MV-4-11 (cell line): ENCODE measurements around the gene AK1.
A peak's percentile ranks its signal among the peaks of the same experiment; 100 is the strongest.

Experiments used
- DNase-seq: peaks from one replicate; lab custom pipeline; 2025; lab: John Stamatoyannopoulos, UW

The AK1 gene

GRCh38 chr9:127867356-127868277, 9.9 kb downstream of the AK1 start:
- no peak for DNase-seq

GRCh38 chr9:127866535-127866934, 10.9 kb downstream of the AK1 start:
- DNase-seq: no peak

- no peak for DNase-seq
Measured at GRCh38 chr9:127865645-127866464, 11.6 kb downstream of the AK1 start.

GRCh38 chr9:127863191-127863621, 14.3 kb downstream of the AK1 start:
- DNase-seq: no peak

- DNase-seq: peak; percentile 84
Measured at GRCh38 chr9:127862075-127863011, 15.1 kb downstream of the AK1 start.

DNA sequence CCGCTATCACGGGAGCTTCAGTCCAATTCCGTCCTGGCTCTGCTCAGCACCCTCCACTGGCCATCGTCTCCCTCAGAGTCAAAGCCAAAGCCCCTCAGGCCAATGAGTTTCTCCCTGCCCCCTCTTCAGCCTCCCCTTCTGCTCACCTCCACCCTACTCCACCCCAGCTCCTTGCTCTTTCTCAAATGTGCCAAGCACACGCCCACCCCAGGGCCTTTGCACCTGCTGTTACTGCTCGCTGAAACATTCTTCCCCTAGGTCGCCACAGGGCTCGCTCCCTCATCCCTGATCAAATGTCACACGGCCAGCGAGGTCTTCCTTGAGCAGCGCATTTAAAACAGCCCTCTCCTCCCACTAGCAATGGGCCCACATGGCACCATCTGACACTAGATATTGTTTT, 16.7 kb downstream of the AK1 start:
- DNase-seq: no peak

- DNase-seq: no peak
Measured at GRCh38 chr9:127860260-127860659, 17.2 kb downstream of the AK1 start.

GRCh38 chr9:127858041-127858512, 19.4 kb downstream of the AK1 start:
- no peak for DNase-seq

DNA sequence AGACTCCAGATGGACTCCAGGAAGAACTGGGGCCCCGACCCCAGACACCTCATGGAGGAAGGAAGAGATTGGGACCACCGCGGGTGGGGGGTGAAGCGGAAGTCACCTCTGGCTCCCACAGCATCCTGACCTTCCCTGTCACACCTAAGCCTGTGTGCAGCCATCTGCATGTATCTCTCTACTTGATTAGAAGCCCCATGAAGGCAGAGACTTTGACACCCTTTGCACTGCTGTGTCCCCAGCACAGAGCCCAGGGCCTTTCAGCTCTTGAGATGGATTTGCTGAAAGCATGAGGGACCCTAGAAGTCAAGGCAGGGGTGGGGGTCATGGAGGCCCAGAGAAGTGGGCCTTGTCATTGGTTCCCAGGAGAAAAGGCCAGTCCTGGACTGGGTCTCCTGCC, 20.2 kb downstream of the AK1 start:
- DNase-seq: no peak

DNA sequence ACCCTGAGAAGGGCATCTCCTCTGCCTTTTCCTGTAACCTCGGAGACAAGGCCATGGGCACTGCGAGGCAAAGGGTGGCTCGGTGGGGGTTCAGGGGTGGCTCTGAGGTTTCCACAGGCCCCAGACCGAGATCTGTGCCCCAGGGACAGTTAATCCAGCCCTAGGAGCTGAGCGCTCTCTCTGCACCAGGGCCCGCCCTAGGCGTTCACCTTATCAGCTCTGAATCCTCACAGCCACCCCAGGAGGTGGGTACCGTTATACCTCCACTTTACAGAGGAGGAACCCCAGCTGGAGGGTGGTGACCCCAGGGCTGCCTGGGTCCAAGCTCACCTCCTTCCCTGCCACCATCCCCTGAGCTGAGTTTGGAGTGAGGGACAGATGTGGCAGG, 20.8 kb downstream of the AK1 start:
- no peak for DNase-seq

DNA sequence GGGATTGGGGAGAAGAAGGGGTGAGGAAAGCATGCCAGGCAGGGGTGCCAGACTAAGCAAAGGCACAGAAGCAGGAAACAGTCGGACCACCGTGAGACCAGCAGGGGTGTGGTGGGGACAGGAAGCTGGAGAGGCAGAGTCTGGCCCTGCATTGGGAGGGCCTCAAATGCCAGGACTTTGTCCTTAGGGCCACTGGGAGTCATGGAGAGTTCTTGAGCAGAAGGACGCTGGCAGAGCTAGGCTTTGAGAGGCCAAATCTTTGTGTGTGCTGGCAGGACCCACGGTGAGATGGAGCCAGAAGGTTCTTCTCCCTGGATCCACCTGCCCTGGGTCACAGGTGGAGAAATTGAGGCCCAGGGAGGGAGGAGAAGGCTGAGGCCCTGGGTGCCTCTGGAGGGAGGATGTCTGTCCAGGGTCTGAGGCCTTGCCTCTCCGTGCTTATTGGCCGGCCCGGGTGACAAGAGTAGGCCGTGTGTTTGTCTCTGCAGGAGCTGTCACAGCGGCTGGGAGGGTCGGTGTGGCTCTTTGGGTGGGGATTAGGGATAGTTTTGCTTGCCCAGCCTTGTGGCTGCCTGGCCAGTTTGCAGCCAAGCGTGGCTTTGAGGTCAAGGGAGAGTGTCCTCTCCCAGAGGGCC, 21.3 kb downstream of the AK1 start:
- DNase-seq: no peak

GRCh38 chr9:127855522-127855921, 22.0 kb downstream of the AK1 start:
- DNase-seq: no peak

DNA sequence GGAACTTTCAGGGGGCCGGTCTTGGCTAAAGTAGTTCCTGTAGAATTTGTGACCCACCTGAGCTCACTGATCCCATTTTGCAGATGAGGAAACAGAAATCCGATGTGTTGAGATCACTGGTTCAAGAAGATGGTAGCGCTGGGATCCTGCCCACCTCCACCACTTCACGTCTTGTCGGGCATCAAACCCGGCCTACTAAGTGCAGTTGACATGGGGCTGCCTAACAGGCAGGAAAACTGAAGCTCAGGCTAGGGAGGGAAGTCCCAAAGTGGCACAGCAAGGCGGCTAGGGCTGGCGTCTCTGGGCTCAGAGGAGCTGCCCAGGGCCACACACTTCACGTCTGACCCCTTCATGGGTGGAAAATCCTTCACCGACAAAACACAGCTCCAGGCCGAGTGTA, 22.5 kb downstream of the AK1 start:
- no peak for DNase-seq

DNA sequence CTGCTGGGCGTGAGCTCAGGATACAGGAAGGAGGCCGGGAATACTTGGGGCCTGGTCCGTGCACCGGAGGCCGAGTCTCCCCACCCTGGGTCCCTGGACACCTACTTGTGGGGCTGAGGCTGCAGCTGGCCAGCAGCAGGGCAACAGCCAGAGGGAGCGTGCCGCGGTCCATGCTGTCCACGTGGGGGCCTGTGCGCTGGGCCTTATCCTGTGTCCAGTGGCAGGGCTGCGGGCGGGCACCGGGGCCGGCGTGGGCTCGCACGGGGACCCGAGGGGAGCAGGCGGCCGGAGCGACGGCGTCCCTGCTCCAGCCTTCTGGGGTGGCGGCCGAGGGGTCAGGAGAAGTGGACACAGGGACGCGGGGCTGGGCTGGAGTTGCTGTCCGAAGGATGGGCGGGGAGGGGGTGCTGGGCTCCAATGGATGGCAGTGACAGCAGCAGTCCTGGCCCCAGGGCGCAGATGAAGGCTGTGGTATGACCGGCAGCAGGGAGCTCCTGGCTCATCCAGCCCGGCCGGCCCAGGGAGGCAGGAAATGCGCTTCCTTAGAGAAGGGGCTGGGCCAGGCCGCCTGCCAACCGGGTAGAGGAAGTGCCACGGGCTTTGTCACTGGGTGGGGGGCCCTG, 23.2 kb downstream of the AK1 start, which contains the start of gene ENG:
Gene ENG (minus strand): TSS at position 475 of the 623 bp plus-strand sequence. CDS start 303 bp downstream, at position 172.
- DNase-seq: peak; percentile 30

DNA sequence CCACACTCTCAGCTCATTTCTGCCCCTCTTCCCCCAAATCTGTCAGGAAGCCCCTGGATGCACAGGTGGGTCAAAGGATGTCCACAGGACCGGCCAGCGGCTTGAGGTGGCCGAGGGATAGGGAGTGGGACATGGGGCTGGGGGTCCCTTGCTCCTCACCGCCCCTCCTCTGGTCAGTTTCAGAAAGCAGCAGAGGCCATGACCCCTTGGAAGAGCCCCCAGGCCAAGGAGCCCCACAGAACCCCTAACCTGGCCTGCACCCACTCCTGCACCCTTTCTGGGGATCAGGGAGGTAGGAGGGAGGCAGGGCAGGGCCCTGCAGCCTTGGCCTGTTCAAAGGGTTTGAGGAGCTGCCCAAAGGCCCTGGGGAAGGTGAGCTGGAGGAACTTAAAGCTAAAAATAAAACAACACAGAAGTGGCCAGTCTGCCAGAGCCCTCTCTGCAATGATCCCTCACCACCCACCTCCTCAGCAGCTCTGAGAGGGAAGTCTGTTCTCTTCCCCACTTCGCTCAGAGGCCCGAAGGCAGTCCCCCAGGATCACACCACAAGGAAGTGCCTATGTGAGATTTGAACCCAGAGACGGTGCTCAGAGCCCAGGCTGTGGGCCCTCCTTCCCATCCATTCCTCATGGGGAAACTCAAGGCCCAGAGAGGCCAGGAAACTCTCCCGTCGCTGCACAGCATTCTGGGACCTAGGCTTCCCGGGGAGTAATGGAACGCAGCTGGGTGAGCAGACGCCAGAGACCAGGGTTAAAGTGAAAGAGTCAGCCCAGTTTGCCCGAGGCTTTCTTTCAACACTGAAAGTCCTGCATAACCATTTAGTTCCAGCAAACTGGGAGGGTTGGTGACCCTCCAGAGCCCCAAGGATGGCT, 23.9 kb downstream of the AK1 start:
- DNase-seq: peak; percentile 10

GRCh38 chr9:127852829-127853228, 24.6 kb downstream of the AK1 start:
- DNase-seq: no peak

- DNase-seq: no peak
Measured at GRCh38 chr9:127850286-127850830, 27.1 kb downstream of the AK1 start.

GRCh38 chr9:127848756-127849504, 28.5 kb downstream of the AK1 start:
- DNase-seq: no peak
